ENCODE measurements around the gene TMEM145.
"Not testable (repeated sequence)": the region's sequence is repeated elsewhere in the genome, so short reads cannot be mapped to it uniquely, and the experiment has no call there.

The TMEM145 gene

DNA sequence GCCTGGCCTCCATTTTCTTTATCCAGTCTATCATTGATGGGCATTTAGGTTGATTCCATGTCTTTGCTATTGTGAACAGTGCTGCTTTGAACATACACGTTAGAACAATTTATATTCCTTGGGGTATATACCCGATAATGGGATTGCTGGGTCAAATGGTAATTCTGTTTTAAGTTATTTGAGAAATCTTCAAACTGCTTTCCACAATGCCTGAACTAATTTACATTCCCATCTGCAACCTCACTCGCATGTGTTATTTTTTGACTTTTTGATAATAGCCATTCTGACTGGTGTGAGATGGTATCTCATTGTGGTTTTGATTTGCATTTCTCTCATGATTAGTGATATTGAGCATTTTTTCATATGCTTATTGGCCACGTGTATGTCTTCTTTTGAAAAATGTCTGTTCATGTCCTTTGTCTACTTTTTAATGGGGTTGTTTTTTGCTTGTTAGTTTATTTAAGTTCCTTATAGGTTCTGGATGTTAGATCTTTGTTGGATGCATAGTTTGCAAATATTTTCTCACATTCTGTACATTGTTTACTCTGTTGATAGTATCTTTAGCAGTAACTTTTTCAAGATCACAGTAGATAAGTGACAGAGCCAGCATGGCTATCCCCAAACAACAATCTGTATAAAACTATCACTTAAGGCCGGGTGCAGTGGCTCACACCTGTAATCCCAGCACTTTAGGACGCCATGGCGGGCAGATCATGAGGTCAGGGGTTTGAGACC lies 26.2 kb downstream of the TMEM145 start:
- H3K4me3 ChIP-seq (ENCODE audit: low read depth, low read length); H2AFZ ChIP-seq (ENCODE audit: low read length, unreplicated experiment); H3K79me2 ChIP-seq (ENCODE audit: control insufficient read depth, insufficient read depth, low read length, unreplicated experiment); H3K27ac ChIP-seq (ENCODE audit: low read depth, low read length); H3K27me3 ChIP-seq (ENCODE audit: insufficient read depth, low read length); H3K36me3 ChIP-seq (ENCODE audit: insufficient read depth, low read length); H3K4me1 ChIP-seq (ENCODE audit: control insufficient read depth, insufficient read depth, low read length, unreplicated experiment): not testable (repeated sequence)

DNA sequence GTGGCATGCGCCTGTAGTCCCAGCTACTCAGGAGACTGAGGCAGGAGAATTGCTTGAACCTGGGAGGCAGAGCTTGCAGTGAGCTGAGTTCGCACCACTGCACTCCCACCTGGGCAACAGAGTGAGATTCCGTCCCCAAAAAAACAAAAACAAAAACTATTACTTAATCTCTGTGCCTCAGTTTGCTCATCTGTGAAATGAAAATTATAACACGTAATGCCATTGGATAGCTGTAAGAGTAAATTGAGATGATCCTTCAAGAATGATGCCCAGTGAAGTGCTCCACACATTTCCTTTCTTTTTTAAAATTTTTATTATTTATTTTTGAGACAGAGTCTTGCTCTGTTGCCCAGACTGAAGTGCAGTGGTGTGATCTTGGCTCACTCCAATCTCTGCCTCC lies 26.8 kb downstream of the TMEM145 start:
- H3K79me2 ChIP-seq (ENCODE audit: control insufficient read depth, insufficient read depth, low read length, unreplicated experiment); H3K4me1 ChIP-seq (ENCODE audit: control insufficient read depth, insufficient read depth, low read length, unreplicated experiment); H3K36me3 ChIP-seq (ENCODE audit: insufficient read depth, low read length); H3K27me3 ChIP-seq (ENCODE audit: insufficient read depth, low read length); H2AFZ ChIP-seq (ENCODE audit: low read length, unreplicated experiment); H3K4me3 ChIP-seq (ENCODE audit: low read depth, low read length); H3K27ac ChIP-seq (ENCODE audit: low read depth, low read length): not testable (repeated sequence)

DNA sequence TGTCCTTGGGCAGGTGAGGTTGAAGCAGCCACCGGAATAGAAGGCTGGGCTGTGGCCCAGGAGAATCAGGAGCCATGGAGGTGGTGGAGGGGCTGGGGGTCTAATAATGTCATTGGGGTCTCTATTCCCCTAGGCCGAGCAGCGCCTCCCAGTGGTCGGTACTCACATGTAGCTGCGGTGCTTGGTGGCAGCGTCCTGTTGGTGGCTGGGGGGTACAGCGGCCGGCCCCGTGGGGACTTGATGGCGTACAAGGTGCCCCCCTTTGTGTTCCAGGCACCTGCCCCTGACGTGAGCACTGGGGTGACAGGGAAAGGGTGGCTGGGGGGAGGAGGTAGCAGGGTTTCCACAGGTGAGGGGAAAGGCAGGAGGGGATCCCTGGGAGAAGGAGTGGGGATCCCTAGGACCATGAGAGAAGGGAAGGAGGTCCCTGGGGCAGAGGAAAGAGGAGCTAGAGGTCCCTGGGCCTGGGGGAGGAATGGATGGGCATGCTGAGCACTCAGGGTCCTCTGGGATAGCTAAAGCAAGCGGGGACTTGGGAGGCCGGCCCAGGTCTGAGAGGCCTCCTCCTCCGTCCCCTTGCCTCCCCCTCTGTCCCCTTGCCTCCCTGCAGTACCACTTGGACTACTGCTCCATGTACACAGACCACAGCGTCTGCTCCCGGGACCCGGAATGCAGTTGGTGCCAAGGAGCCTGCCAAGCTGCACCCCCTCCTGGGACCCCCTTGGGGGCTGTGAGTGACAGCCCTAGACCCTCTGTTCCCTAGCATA lies 30.4 kb downstream of the TMEM145 start:
- no peak overlapping the region for H3K27ac ChIP-seq (ENCODE audit: low read depth, low read length)
- H3K4me3 ChIP-seq (ENCODE audit: low read depth, low read length), result no peak overlapping the region
- H3K4me1 ChIP-seq (ENCODE audit: control insufficient read depth, insufficient read depth, low read length, unreplicated experiment), result no peaks in the 10 kb centered on the region
- H3K79me2 ChIP-seq (ENCODE audit: control insufficient read depth, insufficient read depth, low read length, unreplicated experiment), result no peaks in the 10 kb centered on the region
- H3K27me3 ChIP-seq (ENCODE audit: insufficient read depth, low read length), result no peaks in the 10 kb centered on the region
- no peak overlapping the region for H2AFZ ChIP-seq (ENCODE audit: low read length, unreplicated experiment)
- H3K36me3 ChIP-seq (ENCODE audit: insufficient read depth, low read length), result no peaks in the 10 kb centered on the region

DNA sequence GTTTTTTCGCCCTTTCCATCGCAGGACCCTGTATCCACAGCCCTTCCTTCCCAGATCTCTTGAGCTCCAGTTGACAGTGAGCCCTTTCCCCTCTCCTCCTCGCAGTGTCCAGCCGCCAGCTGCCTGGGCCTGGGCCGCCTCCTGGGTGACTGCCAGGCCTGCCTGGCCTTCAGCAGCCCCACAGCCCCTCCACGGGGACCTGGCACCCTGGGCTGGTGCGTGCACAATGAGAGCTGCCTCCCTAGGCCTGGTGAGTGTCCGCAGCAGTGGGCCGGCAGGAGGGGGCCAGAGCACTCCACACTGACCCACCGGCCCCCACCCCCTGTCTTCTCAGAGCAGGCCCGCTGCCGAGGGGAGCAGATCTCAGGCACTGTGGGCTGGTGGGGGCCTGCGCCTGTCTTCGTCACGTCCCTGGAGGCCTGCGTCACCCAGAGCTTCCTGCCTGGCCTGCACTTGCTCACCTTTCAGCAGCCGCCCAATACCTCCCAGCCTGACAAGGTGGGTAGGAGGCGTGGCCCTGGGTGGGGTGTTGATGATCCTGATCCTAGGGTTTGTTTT lies 31.3 kb downstream of the TMEM145 start:
- no peaks in the 10 kb centered on the region for H3K36me3 ChIP-seq (ENCODE audit: insufficient read depth, low read length)
- no peak overlapping the region for H3K4me3 ChIP-seq (ENCODE audit: low read depth, low read length)
- no peaks in the 10 kb centered on the region for H3K4me1 ChIP-seq (ENCODE audit: control insufficient read depth, insufficient read depth, low read length, unreplicated experiment)
- no peaks in the 10 kb centered on the region for H3K27me3 ChIP-seq (ENCODE audit: insufficient read depth, low read length)
- no peak overlapping the region for H2AFZ ChIP-seq (ENCODE audit: low read length, unreplicated experiment)
- no peak overlapping the region for H3K27ac ChIP-seq (ENCODE audit: low read depth, low read length)
- H3K79me2 ChIP-seq (ENCODE audit: control insufficient read depth, insufficient read depth, low read length, unreplicated experiment), result no peaks in the 10 kb centered on the region

DNA sequence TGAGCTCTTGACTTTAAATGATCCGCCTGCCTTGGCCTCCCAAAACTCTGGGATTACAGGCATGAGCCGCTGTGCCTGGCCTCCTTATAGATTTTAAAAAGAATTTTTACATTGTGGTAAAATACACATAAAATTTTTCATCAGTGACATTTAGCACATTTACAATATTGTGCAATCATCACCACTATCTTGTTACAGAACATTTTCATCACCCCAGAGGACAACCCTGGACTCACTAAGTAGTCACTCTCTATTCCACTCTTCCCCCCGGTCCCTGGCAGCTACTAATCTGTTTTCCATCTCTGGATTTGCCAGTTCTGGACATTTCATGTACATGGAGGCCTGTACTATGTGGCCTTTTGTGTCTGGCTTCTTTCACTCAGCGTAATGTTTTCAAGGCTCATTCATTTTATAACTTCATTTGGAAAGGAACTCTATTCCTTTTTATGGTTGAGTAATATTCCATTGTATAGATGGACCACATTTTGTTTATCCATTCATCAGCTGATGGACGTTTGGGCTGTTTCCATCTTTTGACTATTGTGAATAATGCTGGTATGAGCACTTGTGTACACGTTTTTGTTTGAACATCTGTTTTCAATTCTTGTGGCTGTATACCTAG lies 32.2 kb downstream of the TMEM145 start:
- H3K27me3 ChIP-seq (ENCODE audit: insufficient read depth, low read length), result no peaks in the 10 kb centered on the region
- H3K79me2 ChIP-seq (ENCODE audit: control insufficient read depth, insufficient read depth, low read length, unreplicated experiment), result no peaks in the 10 kb centered on the region
- H3K36me3 ChIP-seq (ENCODE audit: insufficient read depth, low read length), result no peaks in the 10 kb centered on the region

DNA sequence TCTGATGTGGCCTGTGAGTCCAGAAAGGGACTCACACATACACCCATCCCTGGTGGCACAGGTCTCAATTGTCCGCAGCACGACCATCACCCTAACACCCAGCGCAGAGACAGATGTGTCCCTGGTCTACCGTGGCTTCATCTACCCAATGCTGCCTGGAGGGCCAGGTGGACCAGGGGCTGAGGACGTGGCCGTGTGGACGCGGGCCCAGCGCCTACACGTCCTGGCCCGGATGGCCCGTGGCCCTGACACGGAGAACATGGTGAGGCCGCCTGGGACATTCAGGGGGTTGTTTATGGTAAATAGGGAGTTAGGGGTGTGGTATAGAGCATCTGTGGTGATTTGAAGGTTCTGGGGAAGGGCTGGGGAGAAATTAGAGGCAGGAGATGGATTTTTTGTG lies 35.1 kb downstream of the TMEM145 start:
- H3K79me2 ChIP-seq (ENCODE audit: control insufficient read depth, insufficient read depth, low read length, unreplicated experiment), result no peaks in the 10 kb centered on the region
- no peak overlapping the region for H2AFZ ChIP-seq (ENCODE audit: low read length, unreplicated experiment)
- H3K27ac ChIP-seq (ENCODE audit: low read depth, low read length), result no peak overlapping the region
- H3K36me3 ChIP-seq (ENCODE audit: insufficient read depth, low read length), result no peaks in the 10 kb centered on the region
- no peaks in the 10 kb centered on the region for H3K27me3 ChIP-seq (ENCODE audit: insufficient read depth, low read length)
- no peak overlapping the region for H3K4me3 ChIP-seq (ENCODE audit: low read depth, low read length)
- no peaks in the 10 kb centered on the region for H3K4me1 ChIP-seq (ENCODE audit: control insufficient read depth, insufficient read depth, low read length, unreplicated experiment)

More for the DNA sequence above, 32.2 kb downstream of the TMEM145 start:
- Histone ChIP-seq H3K4me3 (ENCODE audit: low read depth, low read length) (no peak overlapping the region), H3K4me1 (ENCODE audit: control insufficient read depth, insufficient read depth, low read length, unreplicated experiment) (no peaks in the 10 kb centered on the region), H2AFZ (ENCODE audit: low read length, unreplicated experiment) (no peak overlapping the region), H3K27ac (ENCODE audit: low read depth, low read length) (no peak overlapping the region)

DNA sequence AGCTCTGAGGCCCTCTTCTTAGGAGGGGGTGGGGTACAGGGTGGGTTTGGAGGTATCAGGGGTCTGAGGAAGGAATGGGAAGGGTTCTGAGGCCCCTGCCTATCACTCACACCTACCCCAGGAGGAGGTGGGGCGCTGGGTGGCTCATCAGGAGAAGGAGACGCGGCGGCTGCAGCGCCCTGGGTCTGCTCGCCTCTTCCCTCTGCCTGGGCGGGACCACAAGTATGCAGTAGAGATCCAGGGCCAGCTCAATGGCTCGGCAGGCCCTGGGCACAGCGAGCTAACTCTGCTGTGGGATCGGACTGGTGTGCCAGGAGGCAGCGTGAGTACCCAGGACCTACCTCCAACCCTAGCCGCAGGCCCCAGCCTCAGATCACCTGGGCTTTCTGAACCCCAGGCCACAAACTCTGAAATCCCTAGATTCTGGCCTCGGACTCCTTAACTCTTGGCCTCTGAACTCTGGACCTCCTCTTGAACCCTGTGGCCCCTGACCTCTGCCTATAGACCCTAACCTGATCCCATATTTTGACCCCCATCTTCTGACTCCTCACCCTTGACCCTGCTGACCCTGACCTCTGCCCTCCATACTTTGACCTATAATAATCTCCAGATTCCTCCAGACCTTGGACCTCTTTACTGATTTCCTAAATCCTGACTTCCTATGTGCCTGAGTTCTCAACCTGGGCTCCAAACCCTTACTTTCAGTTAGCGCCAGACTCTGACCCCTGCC lies 36.4 kb downstream of the TMEM145 start:
- Histone ChIP-seq H2AFZ (ENCODE audit: low read length, unreplicated experiment) (no peak overlapping the region), H3K27me3 (ENCODE audit: insufficient read depth, low read length) (no peaks in the 10 kb centered on the region), H3K36me3 (ENCODE audit: insufficient read depth, low read length) (no peaks in the 10 kb centered on the region), H3K27ac (ENCODE audit: low read depth, low read length) (no peak overlapping the region), H3K4me1 (ENCODE audit: control insufficient read depth, insufficient read depth, low read length, unreplicated experiment) (no peaks in the 10 kb centered on the region), H3K4me3 (ENCODE audit: low read depth, low read length) (no peak overlapping the region), H3K79me2 (ENCODE audit: control insufficient read depth, insufficient read depth, low read length, unreplicated experiment) (no peaks in the 10 kb centered on the region)

DNA sequence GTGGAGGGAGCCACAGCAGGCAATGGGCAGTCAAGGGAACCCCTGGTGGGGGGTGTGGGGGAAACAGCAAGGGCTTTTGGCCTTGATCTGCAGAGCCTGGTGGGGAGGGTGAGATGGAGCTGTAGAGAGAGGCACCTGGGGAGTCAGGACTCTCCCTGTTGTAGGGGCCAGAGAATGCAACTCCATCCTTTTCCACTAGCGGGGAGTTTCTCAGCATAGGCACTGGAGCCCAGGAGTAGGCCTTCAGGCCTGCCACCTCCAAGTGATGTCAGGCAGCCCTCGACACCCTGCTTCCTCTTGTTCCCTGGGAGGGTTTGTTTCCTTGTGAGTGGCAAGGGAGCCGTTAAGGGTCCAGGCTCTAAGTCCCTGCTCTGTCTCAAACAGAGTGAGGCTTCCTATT lies 37.3 kb downstream of the TMEM145 start:
- Histone ChIP-seq H2AFZ (ENCODE audit: low read length, unreplicated experiment) (no peak overlapping the region), H3K36me3 (ENCODE audit: insufficient read depth, low read length) (no peaks in the 10 kb centered on the region), H3K4me3 (ENCODE audit: low read depth, low read length) (no peak overlapping the region), H3K4me1 (ENCODE audit: control insufficient read depth, insufficient read depth, low read length, unreplicated experiment) (no peaks in the 10 kb centered on the region), H3K79me2 (ENCODE audit: control insufficient read depth, insufficient read depth, low read length, unreplicated experiment) (no peaks in the 10 kb centered on the region), H3K27ac (ENCODE audit: low read depth, low read length) (no peak overlapping the region), H3K27me3 (ENCODE audit: insufficient read depth, low read length) (no peaks in the 10 kb centered on the region)

DNA sequence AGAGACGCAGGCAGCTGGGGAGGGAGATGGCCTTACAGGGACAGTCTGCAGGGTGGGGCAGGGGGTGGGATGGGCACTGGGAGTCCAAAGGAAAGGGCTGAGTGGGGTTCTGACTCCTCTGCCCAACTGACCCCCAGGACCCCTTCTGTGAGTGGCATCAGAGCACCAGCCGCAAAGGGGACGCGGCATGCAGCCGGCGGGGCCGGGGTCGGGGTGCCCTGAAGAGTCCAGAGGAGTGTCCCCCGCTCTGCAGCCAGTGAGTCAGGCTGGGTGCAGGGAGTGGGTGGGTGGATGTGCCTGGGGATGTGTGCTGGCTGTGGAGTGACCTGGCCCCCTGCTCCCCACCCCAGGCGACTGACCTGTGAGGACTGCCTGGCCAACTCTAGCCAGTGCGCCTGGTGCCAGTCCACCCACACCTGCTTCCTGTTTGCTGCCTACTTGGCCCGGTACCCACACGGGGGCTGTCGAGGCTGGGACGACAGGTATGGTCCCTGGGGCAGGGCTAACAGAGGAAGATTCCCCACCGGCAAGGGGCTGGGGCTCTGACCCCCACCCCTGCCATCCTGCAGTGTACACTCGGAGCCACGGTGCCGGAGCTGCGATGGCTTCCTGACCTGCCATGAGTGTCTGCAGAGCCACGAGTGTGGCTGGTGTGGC lies 38.1 kb downstream of the TMEM145 start:
- Histone ChIP-seq H3K4me3 (ENCODE audit: low read depth, low read length) (no peak overlapping the region), H3K4me1 (ENCODE audit: control insufficient read depth, insufficient read depth, low read length, unreplicated experiment) (no peaks in the 10 kb centered on the region), H3K79me2 (ENCODE audit: control insufficient read depth, insufficient read depth, low read length, unreplicated experiment) (no peaks in the 10 kb centered on the region), H3K27me3 (ENCODE audit: insufficient read depth, low read length) (no peaks in the 10 kb centered on the region), H3K27ac (ENCODE audit: low read depth, low read length) (no peak overlapping the region), H3K36me3 (ENCODE audit: insufficient read depth, low read length) (no peaks in the 10 kb centered on the region), H2AFZ (ENCODE audit: low read length, unreplicated experiment) (no peak overlapping the region)
